Peyer's patch (tissue), 4 donors: ENCODE results near the gene TYROBP. TPM values are rescaled to one million over a fixed set of nuclear protein-coding genes. Genes with fewer than 3 reads are reported as not detected.

Experiments used
- DNase-seq, 3 donors: peaks; one replicate each; pipeline ENCODE4 v3.0.0-alpha.2; 2017 to 2019
- H3K27ac ChIP-seq, 4 donors: fragments of 200-600 bp; sonication (generic); one replicate each; pipeline ENCODE4 v1.5.1; 2016 to 2019
- H3K27me3 ChIP-seq, 2 donors: fragments of 200-600 bp; sonication (generic); one replicate each; pipeline ENCODE4 v1.5.1; 2019
- H3K36me3 ChIP-seq, 3 donors: fragments of 200-600 bp; sonication (generic); one replicate each; pipeline ENCODE4 v1.5.1; 2016 to 2019
- H3K4me1 ChIP-seq, 4 donors: fragments of 200-600 bp; sonication (generic); one replicate each; pipeline ENCODE4 v1.5.1; 2016 to 2019
- H3K4me3 ChIP-seq, 4 donors: fragments of 200-600 bp; sonication (generic); 1 replicate in 3 of 4; 2 replicates in 1 of 4; pipeline ENCODE4 v1.5.1; 2016 to 2019; ENCODE audit warnings: mild to moderate bottlenecking in 1 of 4
- H3K9me3 ChIP-seq, 4 donors: fragments of 200-600 bp; sonication (generic); one replicate each; pipeline ENCODE4 v1.5.1; 2016 to 2019; ENCODE audit warnings: mild to moderate bottlenecking in 1 of 4
- POLR2A ChIP-seq, 2 donors: fragments of 450-650 bp; IDR thresholded peaks; one replicate each; pipeline ENCODE4 v1.5.1; 2017; ENCODE audit warnings: antibody characterized with exemption in 2 of 2, mild to moderate bottlenecking in 2 of 2, moderate library complexity in 2 of 2
- small RNA-seq, 2 donors: library from RNA; depleted of rRNA; stranded (forward); fragments of <200 nt; gene quantifications; one replicate each; pipeline ENCODE3, GENCODE V24; 2016
- total RNA-seq, 4 donors: library from RNA; depleted of rRNA; stranded (reverse); fragments of >200 nt; gene quantifications; one replicate each; pipeline ENCODE4 v1.1.0, GENCODE V29; 2016
- TF ChIP-seq, protein P1 (sequence below), 6 experiments: fragments of 450-650 bp in 4 of 6; fragments of 200-600 bp in 2 of 6; sonication (generic) in 1 of 6; IDR thresholded peaks; one replicate each; pipeline ENCODE4 v1.5.1; 2017 to 2019; ENCODE audit warnings: antibody characterized with exemption in 6 of 6, mild to moderate bottlenecking in 3 of 6, moderate library complexity in 1 of 6

TYROBP gene
- total RNA-seq, 4 donors from 2014 or later: 4.2 to 56.1 (median 20.2) TPM

DNA sequence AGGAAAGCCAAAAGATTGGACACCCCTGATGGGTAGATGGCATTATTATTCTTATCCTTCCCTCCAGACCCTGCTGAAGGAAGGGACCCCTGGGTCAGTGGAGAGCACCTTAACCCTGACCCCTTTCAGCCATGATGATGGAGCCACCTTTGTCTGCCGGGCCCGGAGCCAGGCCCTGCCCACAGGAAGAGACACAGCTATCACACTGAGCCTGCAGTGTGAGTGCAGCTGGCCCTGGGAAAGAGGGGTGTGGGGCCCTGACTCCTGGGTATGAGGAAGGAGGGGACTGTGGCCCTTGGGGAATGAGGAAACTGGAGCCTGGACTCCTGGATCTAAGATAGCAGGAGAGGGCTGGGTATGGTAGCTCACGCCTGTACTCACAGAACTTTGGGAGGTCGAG lies 48.7 kb downstream of the TYROBP start:
- Histone ChIP-seq H3K27ac (no peak overlapping the region), H3K27me3 (peaks cover 0 to 21% of the 10 kb centered on the region in 2 donors), H3K4me3 (no peak overlapping the region), H3K4me1 (peaks cover 0 to 14% (median 5%) of the 10 kb centered on the region in 4 donors), H3K36me3 (no peaks in the 10 kb centered on the region), H3K9me3 (no peaks in the 10 kb centered on the region)
- TF ChIP-seq POLR2A (IDR thresholded peaks at IDR 0.05): no peak
- TF ChIP-seq, protein P1, sequence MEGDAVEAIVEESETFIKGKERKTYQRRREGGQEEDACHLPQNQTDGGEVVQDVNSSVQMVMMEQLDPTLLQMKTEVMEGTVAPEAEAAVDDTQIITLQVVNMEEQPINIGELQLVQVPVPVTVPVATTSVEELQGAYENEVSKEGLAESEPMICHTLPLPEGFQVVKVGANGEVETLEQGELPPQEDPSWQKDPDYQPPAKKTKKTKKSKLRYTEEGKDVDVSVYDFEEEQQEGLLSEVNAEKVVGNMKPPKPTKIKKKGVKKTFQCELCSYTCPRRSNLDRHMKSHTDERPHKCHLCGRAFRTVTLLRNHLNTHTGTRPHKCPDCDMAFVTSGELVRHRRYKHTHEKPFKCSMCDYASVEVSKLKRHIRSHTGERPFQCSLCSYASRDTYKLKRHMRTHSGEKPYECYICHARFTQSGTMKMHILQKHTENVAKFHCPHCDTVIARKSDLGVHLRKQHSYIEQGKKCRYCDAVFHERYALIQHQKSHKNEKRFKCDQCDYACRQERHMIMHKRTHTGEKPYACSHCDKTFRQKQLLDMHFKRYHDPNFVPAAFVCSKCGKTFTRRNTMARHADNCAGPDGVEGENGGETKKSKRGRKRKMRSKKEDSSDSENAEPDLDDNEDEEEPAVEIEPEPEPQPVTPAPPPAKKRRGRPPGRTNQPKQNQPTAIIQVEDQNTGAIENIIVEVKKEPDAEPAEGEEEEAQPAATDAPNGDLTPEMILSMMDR (IDR thresholded peaks at IDR 0.05): no peak
- DNase-seq: no peak

DNA sequence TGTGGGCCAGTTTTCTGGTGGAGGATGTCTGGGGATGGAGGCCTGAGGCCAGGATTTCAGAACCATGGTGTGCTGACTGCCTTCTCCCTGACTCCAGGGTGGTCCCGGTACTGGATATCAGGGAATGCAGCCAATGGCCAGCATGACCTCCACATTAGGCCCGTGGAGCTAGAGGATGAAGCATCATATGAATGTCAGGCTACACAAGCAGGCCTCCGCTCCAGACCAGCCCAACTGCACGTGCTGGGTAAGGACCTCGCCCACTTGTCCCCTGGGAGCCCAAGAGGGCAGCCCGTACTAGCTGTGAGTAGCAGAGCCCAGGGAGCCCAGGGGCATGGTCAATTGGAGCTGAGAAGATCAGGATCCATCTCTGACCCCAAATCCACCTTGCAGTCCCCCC lies 49.8 kb downstream of the TYROBP start:
- Histone ChIP-seq H3K9me3 (no peaks in the 10 kb centered on the region), H3K27me3 (peaks cover 0 to 21% of the 10 kb centered on the region in 2 donors), H3K36me3 (no peaks in the 10 kb centered on the region), H3K4me3 (no peak overlapping the region), H3K4me1 (peaks cover 0 to 14% (median 5%) of the 10 kb centered on the region in 4 donors), H3K27ac (no peak overlapping the region)
- no peak for DNase-seq
- TF ChIP-seq POLR2A (IDR thresholded peaks at IDR 0.05): no peak
- TF ChIP-seq, protein P1 (IDR thresholded peaks at IDR 0.05): no peak

DNA sequence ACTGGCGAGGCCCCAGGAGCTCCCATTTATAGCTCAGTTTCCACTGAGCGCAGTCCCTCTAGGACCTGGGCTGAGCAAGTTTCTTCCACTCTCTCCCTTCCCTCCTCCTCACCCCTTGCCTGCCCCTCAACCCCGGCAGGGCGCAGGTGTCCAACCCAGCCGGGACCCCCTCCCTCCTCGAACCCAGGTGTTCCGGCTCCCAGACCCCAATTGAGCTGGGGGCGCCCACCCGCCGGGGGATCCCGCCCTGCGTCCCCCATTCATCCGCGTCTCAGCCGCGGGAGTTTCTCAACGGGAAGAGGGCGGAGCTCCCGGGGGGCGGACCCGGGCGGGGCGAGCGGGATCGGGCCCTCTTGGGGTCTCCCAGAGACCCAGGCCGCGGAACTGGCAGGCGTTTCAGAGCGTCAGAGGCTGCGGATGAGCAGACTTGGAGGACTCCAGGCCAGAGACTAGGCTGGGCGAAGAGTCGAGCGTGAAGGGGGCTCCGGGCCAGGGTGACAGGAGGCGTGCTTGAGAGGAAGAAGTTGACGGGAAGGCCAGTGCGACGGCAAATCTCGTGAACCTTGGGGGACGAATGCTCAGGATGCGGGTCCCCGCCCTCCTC lies 51.4 kb downstream of the TYROBP start, which contains the start of gene KIRREL2:
TSS of gene KIRREL2 (plus strand) at position 366 of the 604 bp plus-strand sequence. CDS start at position 575, 209 bp downstream.
- DNase-seq: no peak
- no peak within 1 kb of the TSS for H3K27ac ChIP-seq
- peaks cover 0 to 21% of the 10 kb centered on the region in 2 donors for H3K27me3 ChIP-seq

More for the DNA sequence above, 51.4 kb downstream of the TYROBP start, which contains the start of gene KIRREL2:
- no peaks in the 10 kb centered on the region for H3K9me3 ChIP-seq
- H3K36me3 ChIP-seq: no peaks in the 10 kb centered on the region
- H3K4me3 ChIP-seq: peak within 1 kb of the TSS; percentile 27 to 47 (median 44)
- H3K4me1 ChIP-seq: peaks cover 0 to 14% (median 5%) of the 10 kb centered on the region in 4 donors
- TF ChIP-seq, protein P1 (IDR thresholded peaks at IDR 0.05): no peak
- TF ChIP-seq POLR2A (IDR thresholded peaks at IDR 0.05): no peak

Small RNAs within 50 kb of the gene (small RNA-seq; reads per million reads assigned to genes)
- gene AF038458.1 (0 reads per million in 2 donors), gene RN7SL402P (0 reads per million in 2 donors)

Other genes starting within 250 kb of the TYROBP start
- gene UPK1A, start 241.8 kb downstream of the TYROBP start, total RNA-seq: not detected
- gene ZBTB32, start 203.7 kb downstream of the TYROBP start, total RNA-seq: 1 to 10 TPM in 1 of 4 donors, not detected in 3; 2.5 TPM
- gene KMT2B, start 190.3 kb downstream of the TYROBP start, total RNA-seq: 10 to 100 TPM; 27.8 to 62.6 (median 41.9) TPM
- 10 to 100 TPM in 3 of 4 donors, 1 to 10 TPM in 1; 8.3 to 14.2 (median 12.3) TPM for gene IGFLR1, start 165.8 kb downstream of the TYROBP start, total RNA-seq
- 10 to 100 TPM; 14.5 to 70.5 (median 34.6) TPM for gene U2AF1L4, start 162.9 kb downstream of the TYROBP start, total RNA-seq
- gene PSENEN, start 162.6 kb downstream of the TYROBP start, total RNA-seq: 10 to 100 TPM in 3 of 4 donors, 1 to 10 TPM in 1; 8.3 to 48.2 (median 40.6) TPM
- gene LIN37, start 159.7 kb downstream of the TYROBP start, total RNA-seq: 10 to 100 TPM; 11.6 to 30.5 (median 20.2) TPM
- gene HSPB6, start 151.3 kb downstream of the TYROBP start, total RNA-seq: 10 to 100 TPM in 2 of 4 donors, 1 to 10 TPM in 2; 9.2 to 19.8 (median 13.6) TPM
- 10 to 100 TPM in 3 of 4 donors, 1 to 10 TPM in 1; 6.0 to 36.8 (median 27.2) TPM for gene PROSER3, start 150.1 kb downstream of the TYROBP start, total RNA-seq
- 100 to 1,000 TPM in 1 of 4 donors, 10 to 100 TPM in 2, 1 to 10 TPM in 1; 8.6 to 166 (median 20.0) TPM for gene ARHGAP33, start 132.7 kb downstream of the TYROBP start, total RNA-seq
- gene PRODH2, start 95.5 kb downstream of the TYROBP start, total RNA-seq: not detected
- not detected for gene NPHS1, start 55.8 kb downstream of the TYROBP start, total RNA-seq
- gene KIRREL2, start 51.4 kb downstream of the TYROBP start, total RNA-seq: 1 to 10 TPM in 1 of 4 donors, not detected in 3; 1.7 TPM
- gene APLP1, start 39.7 kb downstream of the TYROBP start, total RNA-seq: 1 to 10 TPM in 3 of 4 donors, under 1 TPM in 1; 0.53 to 8.3 (median 1.7) TPM
- gene NFKBID, start 7.8 kb downstream of the TYROBP start, total RNA-seq: 10 to 100 TPM in 3 of 4 donors, 1 to 10 TPM in 1; 8.4 to 38.0 (median 23.6) TPM
- 1 to 10 TPM in 1 of 4 donors, not detected in 3; 9.7 TPM for gene HCST, start 5.8 kb downstream of the TYROBP start, total RNA-seq
- 10 to 100 TPM in 3 of 4 donors, 1 to 10 TPM in 1; 8.3 to 34.4 (median 22.1) TPM for gene LRFN3, start 28.1 kb upstream of the TYROBP start, total RNA-seq
- 10 to 100 TPM; 15.7 to 48.0 (median 39.1) TPM for gene SDHAF1, start 86.9 kb upstream of the TYROBP start, total RNA-seq
- 1 to 10 TPM in 2 of 4 donors, under 1 TPM in 1, not detected in 1; 0.67 to 6.8 (median 6.1) TPM for gene SYNE4, start 100.5 kb upstream of the TYROBP start, total RNA-seq
- gene ALKBH6, start 105.9 kb upstream of the TYROBP start, total RNA-seq: 10 to 100 TPM; 26.4 to 56.9 (median 39.8) TPM
- 1 to 10 TPM; 1.8 to 9.8 (median 5.2) TPM for gene CLIP3, start 124.6 kb upstream of the TYROBP start, total RNA-seq
- 10 to 100 TPM in 2 of 4 donors, 1 to 10 TPM in 2; 4.9 to 12.4 (median 8.2) TPM for gene THAP8, start 146.0 kb upstream of the TYROBP start, total RNA-seq
- 10 to 100 TPM in 1 of 4 donors, 1 to 10 TPM in 3; 1.1 to 15.7 (median 2.9) TPM for gene WDR62, start 146.6 kb upstream of the TYROBP start, total RNA-seq
- not detected for gene OVOL3, start 202.8 kb upstream of the TYROBP start, total RNA-seq
- 10 to 100 TPM; 20.7 to 32.0 (median 26.8) TPM for gene POLR2I, start 206.6 kb upstream of the TYROBP start, total RNA-seq
- gene TBCB, start 207.2 kb upstream of the TYROBP start, total RNA-seq: 10 to 100 TPM; 59.7 to 81.7 (median 69.1) TPM
- gene CAPNS1, start 231.8 kb upstream of the TYROBP start, total RNA-seq: 100 to 1,000 TPM; 131 to 320 (median 263) TPM
- gene COX7A1, start 244.2 kb upstream of the TYROBP start, total RNA-seq: 10 to 100 TPM in 2 of 4 donors, 1 to 10 TPM in 2; 1.8 to 19.8 (median 6.6) TPM